ENCODE measurements around the gene HSD17B10.

- TF ChIP-seq CTCF (conservative IDR thresholded peaks at IDR 0.05; ENCODE audit: low read length) (no peak), EZH2phosphoT487 (IDR thresholded peaks at IDR 0.05; ENCODE audit: borderline replicate concordance) (no peak)
These were observed 30.6 kb downstream of the HSD17B10 start for GRCh38 chrX:53403535-53403934.
